ENCODE data around the gene ADCK1. TPM values are rescaled to one million over a fixed set of nuclear protein-coding genes. Genes with fewer than 3 reads are reported as not detected.

Gene ADCK1
- total and polyA plus RNA-seq, 2 experiments from 2014 or later = 6.7 to 11.2 TPM

DNA sequence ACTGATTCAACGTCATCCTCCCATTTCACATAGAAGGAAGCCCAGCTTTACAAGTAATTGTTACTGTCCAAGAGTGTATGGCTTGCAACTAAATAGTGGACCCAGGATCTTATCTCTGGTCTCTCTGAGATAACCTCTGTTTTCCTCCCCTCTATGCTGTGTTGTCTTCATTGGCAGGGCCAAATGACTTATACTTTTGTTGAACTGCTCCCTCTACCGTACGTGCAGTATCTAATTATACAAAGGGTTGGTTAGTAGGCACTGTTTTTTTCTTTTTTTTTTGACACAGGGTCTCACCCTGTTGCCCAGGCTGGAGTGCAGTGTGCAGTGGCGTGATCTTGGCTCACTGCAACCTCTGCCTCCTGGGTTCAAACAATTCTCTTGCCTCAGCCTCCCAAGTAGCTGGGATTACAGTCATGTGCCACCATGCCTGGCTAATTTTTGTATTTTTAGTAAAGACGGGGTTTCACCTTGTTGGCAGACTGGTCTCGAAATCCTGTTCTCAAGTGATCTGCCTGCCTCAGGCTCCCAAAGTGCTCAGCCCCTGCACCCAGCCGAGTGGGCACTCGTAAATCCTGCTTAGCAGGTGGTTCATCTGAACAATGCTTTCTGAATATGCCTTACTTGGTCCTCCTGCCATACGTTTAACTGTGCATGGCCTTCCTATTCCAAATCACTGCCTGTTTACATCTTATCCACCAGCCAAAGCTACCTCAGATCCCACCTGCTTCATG, 162.1 kb downstream of the ADCK1 start:
- H3K4me3 Mint-ChIP-seq = no peak overlapping the region
- no peak for TF ChIP-seq CREB1 (CRISPR knock-in tag; IDR thresholded peaks at IDR 0.05; ENCODE audit: low read depth)
- TF ChIP-seq, protein P1, sequence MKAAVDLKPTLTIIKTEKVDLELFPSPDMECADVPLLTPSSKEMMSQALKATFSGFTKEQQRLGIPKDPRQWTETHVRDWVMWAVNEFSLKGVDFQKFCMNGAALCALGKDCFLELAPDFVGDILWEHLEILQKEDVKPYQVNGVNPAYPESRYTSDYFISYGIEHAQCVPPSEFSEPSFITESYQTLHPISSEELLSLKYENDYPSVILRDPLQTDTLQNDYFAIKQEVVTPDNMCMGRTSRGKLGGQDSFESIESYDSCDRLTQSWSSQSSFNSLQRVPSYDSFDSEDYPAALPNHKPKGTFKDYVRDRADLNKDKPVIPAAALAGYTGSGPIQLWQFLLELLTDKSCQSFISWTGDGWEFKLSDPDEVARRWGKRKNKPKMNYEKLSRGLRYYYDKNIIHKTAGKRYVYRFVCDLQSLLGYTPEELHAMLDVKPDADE (IDR thresholded peaks at IDR 0.05) = no peak
- TF ChIP-seq, protein P2, sequence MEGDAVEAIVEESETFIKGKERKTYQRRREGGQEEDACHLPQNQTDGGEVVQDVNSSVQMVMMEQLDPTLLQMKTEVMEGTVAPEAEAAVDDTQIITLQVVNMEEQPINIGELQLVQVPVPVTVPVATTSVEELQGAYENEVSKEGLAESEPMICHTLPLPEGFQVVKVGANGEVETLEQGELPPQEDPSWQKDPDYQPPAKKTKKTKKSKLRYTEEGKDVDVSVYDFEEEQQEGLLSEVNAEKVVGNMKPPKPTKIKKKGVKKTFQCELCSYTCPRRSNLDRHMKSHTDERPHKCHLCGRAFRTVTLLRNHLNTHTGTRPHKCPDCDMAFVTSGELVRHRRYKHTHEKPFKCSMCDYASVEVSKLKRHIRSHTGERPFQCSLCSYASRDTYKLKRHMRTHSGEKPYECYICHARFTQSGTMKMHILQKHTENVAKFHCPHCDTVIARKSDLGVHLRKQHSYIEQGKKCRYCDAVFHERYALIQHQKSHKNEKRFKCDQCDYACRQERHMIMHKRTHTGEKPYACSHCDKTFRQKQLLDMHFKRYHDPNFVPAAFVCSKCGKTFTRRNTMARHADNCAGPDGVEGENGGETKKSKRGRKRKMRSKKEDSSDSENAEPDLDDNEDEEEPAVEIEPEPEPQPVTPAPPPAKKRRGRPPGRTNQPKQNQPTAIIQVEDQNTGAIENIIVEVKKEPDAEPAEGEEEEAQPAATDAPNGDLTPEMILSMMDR (conservative IDR thresholded peaks at IDR 0.05; ENCODE audit: low read depth in 2 of 2) = no peak
- TF ChIP-seq ZNF114 (CRISPR knock-in tag; IDR thresholded peaks at IDR 0.05) = no peak
- TF ChIP-seq, protein P3, sequence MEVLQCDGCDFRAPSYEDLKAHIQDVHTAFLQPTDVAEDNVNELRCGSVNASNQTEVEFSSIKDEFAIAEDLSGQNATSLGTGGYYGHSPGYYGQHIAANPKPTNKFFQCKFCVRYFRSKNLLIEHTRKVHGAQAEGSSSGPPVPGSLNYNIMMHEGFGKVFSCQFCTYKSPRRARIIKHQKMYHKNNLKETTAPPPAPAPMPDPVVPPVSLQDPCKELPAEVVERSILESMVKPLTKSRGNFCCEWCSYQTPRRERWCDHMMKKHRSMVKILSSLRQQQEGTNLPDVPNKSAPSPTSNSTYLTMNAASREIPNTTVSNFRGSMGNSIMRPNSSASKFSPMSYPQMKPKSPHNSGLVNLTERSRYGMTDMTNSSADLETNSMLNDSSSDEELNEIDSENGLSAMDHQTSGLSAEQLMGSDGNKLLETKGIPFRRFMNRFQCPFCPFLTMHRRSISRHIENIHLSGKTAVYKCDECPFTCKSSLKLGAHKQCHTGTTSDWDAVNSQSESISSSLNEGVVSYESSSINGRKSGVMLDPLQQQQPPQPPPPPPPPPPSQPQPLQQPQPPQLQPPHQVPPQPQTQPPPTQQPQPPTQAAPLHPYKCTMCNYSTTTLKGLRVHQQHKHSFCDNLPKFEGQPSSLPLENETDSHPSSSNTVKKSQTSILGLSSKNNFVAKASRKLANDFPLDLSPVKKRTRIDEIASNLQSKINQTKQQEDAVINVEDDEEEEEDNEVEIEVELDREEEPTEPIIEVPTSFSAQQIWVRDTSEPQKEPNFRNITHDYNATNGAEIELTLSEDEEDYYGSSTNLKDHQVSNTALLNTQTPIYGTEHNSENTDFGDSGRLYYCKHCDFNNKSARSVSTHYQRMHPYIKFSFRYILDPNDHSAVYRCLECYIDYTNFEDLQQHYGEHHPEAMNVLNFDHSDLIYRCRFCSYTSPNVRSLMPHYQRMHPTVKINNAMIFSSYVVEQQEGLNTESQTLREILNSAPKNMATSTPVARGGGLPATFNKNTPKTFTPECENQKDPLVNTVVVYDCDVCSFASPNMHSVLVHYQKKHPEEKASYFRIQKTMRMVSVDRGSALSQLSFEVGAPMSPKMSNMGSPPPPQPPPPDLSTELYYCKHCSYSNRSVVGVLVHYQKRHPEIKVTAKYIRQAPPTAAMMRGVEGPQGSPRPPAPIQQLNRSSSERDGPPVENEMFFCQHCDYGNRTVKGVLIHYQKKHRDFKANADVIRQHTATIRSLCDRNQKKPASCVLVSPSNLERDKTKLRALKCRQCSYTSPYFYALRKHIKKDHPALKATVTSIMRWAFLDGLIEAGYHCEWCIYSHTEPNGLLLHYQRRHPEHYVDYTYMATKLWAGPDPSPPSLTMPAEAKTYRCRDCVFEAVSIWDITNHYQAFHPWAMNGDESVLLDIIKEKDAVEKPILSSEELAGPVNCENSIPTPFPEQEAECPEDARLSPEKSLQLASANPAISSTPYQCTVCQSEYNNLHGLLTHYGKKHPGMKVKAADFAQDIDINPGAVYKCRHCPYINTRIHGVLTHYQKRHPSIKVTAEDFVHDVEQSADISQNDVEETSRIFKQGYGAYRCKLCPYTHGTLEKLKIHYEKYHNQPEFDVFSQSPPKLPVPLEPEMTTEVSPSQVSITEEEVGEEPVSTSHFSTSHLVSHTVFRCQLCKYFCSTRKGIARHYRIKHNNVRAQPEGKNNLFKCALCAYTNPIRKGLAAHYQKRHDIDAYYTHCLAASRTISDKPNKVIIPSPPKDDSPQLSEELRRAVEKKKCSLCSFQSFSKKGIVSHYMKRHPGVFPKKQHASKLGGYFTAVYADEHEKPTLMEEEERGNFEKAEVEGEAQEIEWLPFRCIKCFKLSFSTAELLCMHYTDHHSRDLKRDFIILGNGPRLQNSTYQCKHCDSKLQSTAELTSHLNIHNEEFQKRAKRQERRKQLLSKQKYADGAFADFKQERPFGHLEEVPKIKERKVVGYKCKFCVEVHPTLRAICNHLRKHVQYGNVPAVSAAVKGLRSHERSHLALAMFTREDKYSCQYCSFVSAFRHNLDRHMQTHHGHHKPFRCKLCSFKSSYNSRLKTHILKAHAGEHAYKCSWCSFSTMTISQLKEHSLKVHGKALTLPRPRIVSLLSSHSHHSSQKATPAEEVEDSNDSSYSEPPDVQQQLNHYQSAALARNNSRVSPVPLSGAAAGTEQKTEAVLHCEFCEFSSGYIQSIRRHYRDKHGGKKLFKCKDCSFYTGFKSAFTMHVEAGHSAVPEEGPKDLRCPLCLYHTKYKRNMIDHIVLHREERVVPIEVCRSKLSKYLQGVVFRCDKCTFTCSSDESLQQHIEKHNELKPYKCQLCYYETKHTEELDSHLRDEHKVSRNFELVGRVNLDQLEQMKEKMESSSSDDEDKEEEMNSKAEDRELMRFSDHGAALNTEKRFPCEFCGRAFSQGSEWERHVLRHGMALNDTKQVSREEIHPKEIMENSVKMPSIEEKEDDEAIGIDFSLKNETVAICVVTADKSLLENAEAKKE (CRISPR knock-in tag; IDR thresholded peaks at IDR 0.05) = no peak
- no peak for TF ChIP-seq STAT1 (IDR thresholded peaks at IDR 0.05; ENCODE audit: unreplicated experiment)
- no peak for TF ChIP-seq POLR2AphosphoS5 (IDR thresholded peaks at IDR 0.05; ENCODE audit: low read depth)
- TF ChIP-seq EZH2 (IDR thresholded peaks at IDR 0.05; ENCODE audit: low read depth, unreplicated experiment) = no peak
- TF ChIP-seq JUNB (IDR thresholded peaks at IDR 0.05; ENCODE audit: unreplicated experiment) = no peak
- TF ChIP-seq, protein P4, sequence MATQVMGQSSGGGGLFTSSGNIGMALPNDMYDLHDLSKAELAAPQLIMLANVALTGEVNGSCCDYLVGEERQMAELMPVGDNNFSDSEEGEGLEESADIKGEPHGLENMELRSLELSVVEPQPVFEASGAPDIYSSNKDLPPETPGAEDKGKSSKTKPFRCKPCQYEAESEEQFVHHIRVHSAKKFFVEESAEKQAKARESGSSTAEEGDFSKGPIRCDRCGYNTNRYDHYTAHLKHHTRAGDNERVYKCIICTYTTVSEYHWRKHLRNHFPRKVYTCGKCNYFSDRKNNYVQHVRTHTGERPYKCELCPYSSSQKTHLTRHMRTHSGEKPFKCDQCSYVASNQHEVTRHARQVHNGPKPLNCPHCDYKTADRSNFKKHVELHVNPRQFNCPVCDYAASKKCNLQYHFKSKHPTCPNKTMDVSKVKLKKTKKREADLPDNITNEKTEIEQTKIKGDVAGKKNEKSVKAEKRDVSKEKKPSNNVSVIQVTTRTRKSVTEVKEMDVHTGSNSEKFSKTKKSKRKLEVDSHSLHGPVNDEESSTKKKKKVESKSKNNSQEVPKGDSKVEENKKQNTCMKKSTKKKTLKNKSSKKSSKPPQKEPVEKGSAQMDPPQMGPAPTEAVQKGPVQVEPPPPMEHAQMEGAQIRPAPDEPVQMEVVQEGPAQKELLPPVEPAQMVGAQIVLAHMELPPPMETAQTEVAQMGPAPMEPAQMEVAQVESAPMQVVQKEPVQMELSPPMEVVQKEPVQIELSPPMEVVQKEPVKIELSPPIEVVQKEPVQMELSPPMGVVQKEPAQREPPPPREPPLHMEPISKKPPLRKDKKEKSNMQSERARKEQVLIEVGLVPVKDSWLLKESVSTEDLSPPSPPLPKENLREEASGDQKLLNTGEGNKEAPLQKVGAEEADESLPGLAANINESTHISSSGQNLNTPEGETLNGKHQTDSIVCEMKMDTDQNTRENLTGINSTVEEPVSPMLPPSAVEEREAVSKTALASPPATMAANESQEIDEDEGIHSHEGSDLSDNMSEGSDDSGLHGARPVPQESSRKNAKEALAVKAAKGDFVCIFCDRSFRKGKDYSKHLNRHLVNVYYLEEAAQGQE (IDR thresholded peaks at IDR 0.05; ENCODE audit: unreplicated experiment) = no peak
- no peak for TF ChIP-seq NANOG (IDR thresholded peaks at IDR 0.05; ENCODE audit: borderline replicate concordance)
- no peak overlapping the region for H3K4me2 ChIP-seq
- H3K9me3 Mint-ChIP-seq = peaks cover 6% of the 10 kb centered on the region
- DNase-seq (ENCODE audit: low spot score) (no peak), ATAC-seq (no peak)
- no peak overlapping the region for H2AFZ ChIP-seq
- H3K4me1 Mint-ChIP-seq = peaks cover 3% of the 10 kb centered on the region; the same call in 2 of the 3 replicates
- no peaks in the 10 kb centered on the region for H3F3A ChIP-seq (replicated peaks; ENCODE audit: low read depth)
- H3K36me3 ChIP-seq (ENCODE audit: insufficient read depth) = no peaks in the 10 kb centered on the region
- no peaks in the 10 kb centered on the region for H4K20me1 ChIP-seq (replicated peaks; ENCODE audit: insufficient read depth)
- no peaks in the 10 kb centered on the region for H3K79me2 ChIP-seq (replicated peaks; ENCODE audit: insufficient read depth)
- no peaks in the 10 kb centered on the region for H3K36me3 Mint-ChIP-seq (ENCODE audit: low read depth)
- H3K9me2 ChIP-seq (ENCODE audit: insufficient read depth) = no peaks in the 10 kb centered on the region; the same call in 1 of the 2 replicates
- no peaks in the 10 kb centered on the region for H3K4me1 ChIP-seq (ENCODE audit: insufficient read depth)
- no peak overlapping the region for H3K27ac ChIP-seq (ENCODE audit: low read depth)
- H3K27me3 ChIP-seq (ENCODE audit: insufficient read depth) = peaks cover 14% of the 10 kb centered on the region; the same call in 1 of the 2 replicates
- H3K27me3 Mint-ChIP-seq (ENCODE audit: insufficient read depth, low read depth, poor library complexity) = peaks cover 5% of the 10 kb centered on the region
- H3K4me3 ChIP-seq = no peak overlapping the region
- no peak overlapping the region for H3K27ac Mint-ChIP-seq
